Measurements from ENCODE around the gene KLHDC3. TPM values are rescaled to one million over a fixed set of nuclear protein-coding genes. Genes with fewer than 3 reads are reported as not detected.

KLHDC3 gene
- total RNA-seq, 2 donors from 2014 or later: 62.4 to 73.9 TPM

- Histone ChIP-seq H3K9me3 (no peaks in the 10 kb centered on the region), H3K4me1 (no peaks in the 10 kb centered on the region), H3K4me3 (no peak overlapping the region), H3K27ac (no peak overlapping the region), H3K36me3 (no peaks in the 10 kb centered on the region), H3K27me3 (no peaks in the 10 kb centered on the region), H3K9ac (ENCODE audit: low read depth in 2 of 2, low read length in 2 of 2) (no peak overlapping the region)
- DNase-seq: no peak
- peak; percentile 34 for TF ChIP-seq CTCF (IDR thresholded peaks at IDR 0.05)
- intact Hi-C loops (cut with DNase I): loop anchor here (5.0 kb wide), 1 partner anchor 57 kb away; no protein-coding TSS in a partner anchor
Observed at GRCh38 chr6:43070028-43070632, 56.1 kb downstream of the KLHDC3 start.

Other genes starting within 250 kb of the KLHDC3 start
- gene BICRAL, start 232.2 kb upstream of the KLHDC3 start, total RNA-seq: 10 to 100 TPM; 11.5 to 15.3 TPM
- gene RPL7L1, start 134.6 kb upstream of the KLHDC3 start, total RNA-seq: 10 to 100 TPM; 46.4 to 67.4 TPM
- not detected for gene PTCRA, start 98.2 kb upstream of the KLHDC3 start, total RNA-seq
- 10 to 100 TPM; 31.1 to 47.9 TPM for gene CNPY3, start 84.8 kb upstream of the KLHDC3 start, total RNA-seq
- under 1 TPM in 1 of 2 donors, not detected in 1; 0.96 TPM for gene GNMT, start 53.5 kb upstream of the KLHDC3 start, total RNA-seq
- 10 to 100 TPM; 23.3 to 40.3 TPM for gene PEX6, start 35.1 kb upstream of the KLHDC3 start, total RNA-seq
- gene PPP2R5D, start 29.7 kb upstream of the KLHDC3 start, total RNA-seq: 10 to 100 TPM; 38.5 to 49.7 TPM
- gene MEA1, start 303 bp upstream of the KLHDC3 start, total RNA-seq: 10 to 100 TPM; 43.7 to 54.5 TPM
- 10 to 100 TPM; 35.5 to 61.4 TPM for gene RRP36, start 7.4 kb downstream of the KLHDC3 start, total RNA-seq
- gene CUL7, start 39.6 kb downstream of the KLHDC3 start, total RNA-seq: 10 to 100 TPM; 13.7 to 15.3 TPM
- gene MRPL2, start 45.2 kb downstream of the KLHDC3 start, total RNA-seq: 100 to 1,000 TPM in 1 of 2 donors, 10 to 100 TPM in 1; 73.2 to 112 TPM
- 100 to 1,000 TPM in 1 of 2 donors, 10 to 100 TPM in 1; 98.8 to 101 TPM for gene KLC4, start 45.4 kb downstream of the KLHDC3 start, total RNA-seq
- gene PTK7, start 62.1 kb downstream of the KLHDC3 start, total RNA-seq: 10 to 100 TPM; 15.1 to 15.9 TPM
- 10 to 100 TPM; 24.8 to 37.6 TPM for gene SRF, start 157.0 kb downstream of the KLHDC3 start, total RNA-seq
- 10 to 100 TPM; 23.4 to 36.9 TPM for gene CUL9, start 167.9 kb downstream of the KLHDC3 start, total RNA-seq
- 10 to 100 TPM; 76.8 to 99.4 TPM for gene DNPH1, start 215.2 kb downstream of the KLHDC3 start, total RNA-seq
- gene TTBK1, start 229.2 kb downstream of the KLHDC3 start, total RNA-seq: 1 to 10 TPM in 1 of 2 donors, under 1 TPM in 1; 0.48 to 1.0 TPM

Measured in colonic mucosa (tissue), 4 donors.